SK-N-SH treated with all-trans-retinoic acid at 6 μM for 48 hours (cell line): ENCODE results near the gene NKX2-4.

ENCODE experiments used
- ATAC-seq: fragments of 200-7000 bp; cut with Tn5 transposase; 3 replicates; pipeline ENCODE4 v1.9.1; 2020; ENCODE audit warnings: mild to moderate bottlenecking, moderate library complexity
- ARNTL ChIP-seq: fragments of 450-650 bp; formaldehyde crosslinking; IDR thresholded peaks from 2 replicates; pipeline ENCODE4 v1.5.0; 2020; ENCODE audit warnings: low read depth, mild to moderate bottlenecking, moderate library complexity, borderline replicate concordance
- BACH2 ChIP-seq: fragments of 250-450 bp; sonication (Bioruptor Pico); IDR thresholded peaks from 2 replicates; pipeline ENCODE4 v1.9.0; 2021; ENCODE audit warnings: mild to moderate bottlenecking, borderline replicate concordance
- ESRRG ChIP-seq: fragments of 250-450 bp; sonication (Bioruptor Pico); IDR thresholded peaks from 2 replicates; pipeline ENCODE4 v1.6.1; 2021; ENCODE audit warnings: mild to moderate bottlenecking
- GLIS3 ChIP-seq: fragments of 250-450 bp; sonication (Bioruptor Pico); IDR thresholded peaks from 2 replicates; pipeline ENCODE4 v1.5.0; 2020; ENCODE audit warnings: mild to moderate bottlenecking, moderate library complexity
- OSR1 ChIP-seq: fragments of 250-450 bp; sonication (Bioruptor Pico); IDR thresholded peaks from 2 replicates; pipeline ENCODE4 v1.8.0; 2022; ENCODE audit warnings: moderate library complexity, mild to moderate bottlenecking, inconsistent platforms
- PPARA ChIP-seq: fragments of 250-450 bp; sonication (Bioruptor Pico); IDR thresholded peaks from 2 replicates; pipeline ENCODE4 v1.5.0; 2020; ENCODE audit warnings: mild to moderate bottlenecking, borderline replicate concordance
- RARB ChIP-seq: fragments of 250-450 bp; sonication (Bioruptor Pico); IDR thresholded peaks from 2 replicates; pipeline ENCODE4 v1.8.0; 2021; ENCODE audit warnings: mild to moderate bottlenecking, moderate library complexity
- TCF4 ChIP-seq: fragments of 250-450 bp; sonication (Bioruptor Pico); IDR thresholded peaks from 2 replicates; pipeline ENCODE4 v1.8.0; 2021; ENCODE audit warnings: mild to moderate bottlenecking, moderate library complexity, borderline replicate concordance
- ZC3H10 ChIP-seq: fragments of 250-450 bp; sonication (Bioruptor Pico); IDR thresholded peaks from 2 replicates; pipeline ENCODE4 v1.5.1; 2021; ENCODE audit warnings: mild to moderate bottlenecking, moderate library complexity
- ZFP3 ChIP-seq: fragments of 250-450 bp; sonication (Bioruptor Pico); IDR thresholded peaks from 2 replicates; pipeline ENCODE4 v1.5.0; 2020; ENCODE audit warnings: mild to moderate bottlenecking, moderate library complexity
- ZFP30 ChIP-seq: fragments of 450-650 bp; formaldehyde crosslinking; IDR thresholded peaks from 2 replicates; pipeline ENCODE4 v1.5.0; 2022; ENCODE audit warnings: mild to moderate bottlenecking, moderate library complexity
- ZNF565 ChIP-seq: fragments of 450-650 bp; formaldehyde crosslinking; conservative IDR thresholded peaks from 2 replicates; pipeline ENCODE4 v1.5.0; 2020; ENCODE audit warnings: low read depth, mild to moderate bottlenecking, moderate library complexity
- ZNF70 ChIP-seq: fragments of 450-650 bp; formaldehyde crosslinking; IDR thresholded peaks from 2 replicates; pipeline ENCODE4 v1.5.0; 2020; ENCODE audit warnings: mild to moderate bottlenecking, moderate library complexity
- ZNF8 ChIP-seq: fragments of 450-650 bp; formaldehyde crosslinking; IDR thresholded peaks from 2 replicates; pipeline ENCODE4 v1.5.0; 2020; ENCODE audit warnings: mild to moderate bottlenecking, moderate library complexity
- TF ChIP-seq, protein P1 (sequence below): fragments of 250-450 bp; sonication (Bioruptor Pico); IDR thresholded peaks from 2 replicates; pipeline ENCODE4 v1.5.0; 2020; ENCODE audit warnings: mild to moderate bottlenecking, moderate library complexity
- TF ChIP-seq, protein P2 (sequence below): fragments of 250-450 bp; sonication (Bioruptor Pico); IDR thresholded peaks from 2 replicates; pipeline ENCODE4 v1.5.1; 2020; ENCODE audit warnings: low read depth, mild to moderate bottlenecking, moderate library complexity

The NKX2-4 gene

DNA sequence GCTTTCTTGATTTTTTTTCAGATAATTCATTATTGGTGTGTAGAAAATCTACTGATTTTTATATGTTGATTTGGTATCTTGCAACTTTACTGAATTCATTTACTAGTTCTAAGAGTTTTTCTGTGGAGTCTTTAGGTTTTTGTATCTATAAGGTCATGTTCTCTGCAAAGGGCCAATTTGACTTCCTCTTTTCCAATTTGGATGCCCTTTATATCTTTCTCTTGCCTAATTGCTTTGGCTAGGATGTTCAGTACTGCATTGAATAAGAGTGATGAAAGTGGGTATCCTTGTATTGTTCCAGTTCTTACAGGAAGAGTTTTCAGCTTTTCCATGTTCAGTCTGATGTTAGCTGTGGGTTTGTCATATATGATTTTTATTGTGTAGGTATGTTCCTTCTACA, 14.4 kb upstream of the NKX2-4 start (continued):
- TF ChIP-seq, protein P1, sequence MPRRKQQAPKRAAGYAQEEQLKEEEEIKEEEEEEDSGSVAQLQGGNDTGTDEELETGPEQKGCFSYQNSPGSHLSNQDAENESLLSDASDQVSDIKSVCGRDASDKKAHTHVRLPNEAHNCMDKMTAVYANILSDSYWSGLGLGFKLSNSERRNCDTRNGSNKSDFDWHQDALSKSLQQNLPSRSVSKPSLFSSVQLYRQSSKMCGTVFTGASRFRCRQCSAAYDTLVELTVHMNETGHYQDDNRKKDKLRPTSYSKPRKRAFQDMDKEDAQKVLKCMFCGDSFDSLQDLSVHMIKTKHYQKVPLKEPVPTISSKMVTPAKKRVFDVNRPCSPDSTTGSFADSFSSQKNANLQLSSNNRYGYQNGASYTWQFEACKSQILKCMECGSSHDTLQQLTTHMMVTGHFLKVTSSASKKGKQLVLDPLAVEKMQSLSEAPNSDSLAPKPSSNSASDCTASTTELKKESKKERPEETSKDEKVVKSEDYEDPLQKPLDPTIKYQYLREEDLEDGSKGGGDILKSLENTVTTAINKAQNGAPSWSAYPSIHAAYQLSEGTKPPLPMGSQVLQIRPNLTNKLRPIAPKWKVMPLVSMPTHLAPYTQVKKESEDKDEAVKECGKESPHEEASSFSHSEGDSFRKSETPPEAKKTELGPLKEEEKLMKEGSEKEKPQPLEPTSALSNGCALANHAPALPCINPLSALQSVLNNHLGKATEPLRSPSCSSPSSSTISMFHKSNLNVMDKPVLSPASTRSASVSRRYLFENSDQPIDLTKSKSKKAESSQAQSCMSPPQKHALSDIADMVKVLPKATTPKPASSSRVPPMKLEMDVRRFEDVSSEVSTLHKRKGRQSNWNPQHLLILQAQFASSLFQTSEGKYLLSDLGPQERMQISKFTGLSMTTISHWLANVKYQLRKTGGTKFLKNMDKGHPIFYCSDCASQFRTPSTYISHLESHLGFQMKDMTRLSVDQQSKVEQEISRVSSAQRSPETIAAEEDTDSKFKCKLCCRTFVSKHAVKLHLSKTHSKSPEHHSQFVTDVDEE (CRISPR knock-in tag), result no peak
- no peak for TF ChIP-seq ZFP30 (CRISPR knock-in tag)

DNA sequence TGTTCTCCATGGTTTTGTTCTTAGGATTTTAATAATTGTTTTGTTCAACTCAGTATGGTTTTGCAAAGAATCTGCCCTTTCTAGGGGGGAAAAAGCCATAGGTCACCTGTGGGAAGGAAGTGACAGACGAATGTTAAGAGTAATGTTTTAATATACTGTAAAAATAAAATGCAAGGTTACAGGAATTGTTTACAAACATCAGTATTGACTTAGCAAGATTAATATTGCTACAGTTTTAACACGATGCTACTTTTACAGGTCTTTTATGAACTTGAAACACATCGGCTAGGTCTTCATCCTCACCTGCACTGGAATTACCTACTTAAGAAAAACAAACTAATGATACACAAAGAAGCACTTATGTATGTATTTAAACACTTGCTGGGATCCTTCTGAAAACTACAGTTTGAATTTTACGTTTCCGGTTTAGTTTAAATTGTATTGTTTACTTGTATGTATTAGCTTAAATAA, 1.7 kb upstream of the NKX2-4 start:
- ATAC-seq, result no peak
- TF ChIP-seq, protein P2, sequence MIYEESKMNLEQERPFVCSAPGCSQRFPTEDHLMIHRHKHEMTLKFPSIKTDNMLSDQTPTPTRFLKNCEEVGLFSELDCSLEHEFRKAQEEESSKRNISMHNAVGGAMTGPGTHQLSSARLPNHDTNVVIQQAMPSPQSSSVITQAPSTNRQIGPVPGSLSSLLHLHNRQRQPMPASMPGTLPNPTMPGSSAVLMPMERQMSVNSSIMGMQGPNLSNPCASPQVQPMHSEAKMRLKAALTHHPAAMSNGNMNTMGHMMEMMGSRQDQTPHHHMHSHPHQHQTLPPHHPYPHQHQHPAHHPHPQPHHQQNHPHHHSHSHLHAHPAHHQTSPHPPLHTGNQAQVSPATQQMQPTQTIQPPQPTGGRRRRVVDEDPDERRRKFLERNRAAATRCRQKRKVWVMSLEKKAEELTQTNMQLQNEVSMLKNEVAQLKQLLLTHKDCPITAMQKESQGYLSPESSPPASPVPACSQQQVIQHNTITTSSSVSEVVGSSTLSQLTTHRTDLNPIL (CRISPR knock-in tag), result no peak
- no peak for TF ChIP-seq ZC3H10
- TF ChIP-seq, protein P1 (CRISPR knock-in tag), result no peak
- TF ChIP-seq ZFP30 (CRISPR knock-in tag), result no peak

DNA sequence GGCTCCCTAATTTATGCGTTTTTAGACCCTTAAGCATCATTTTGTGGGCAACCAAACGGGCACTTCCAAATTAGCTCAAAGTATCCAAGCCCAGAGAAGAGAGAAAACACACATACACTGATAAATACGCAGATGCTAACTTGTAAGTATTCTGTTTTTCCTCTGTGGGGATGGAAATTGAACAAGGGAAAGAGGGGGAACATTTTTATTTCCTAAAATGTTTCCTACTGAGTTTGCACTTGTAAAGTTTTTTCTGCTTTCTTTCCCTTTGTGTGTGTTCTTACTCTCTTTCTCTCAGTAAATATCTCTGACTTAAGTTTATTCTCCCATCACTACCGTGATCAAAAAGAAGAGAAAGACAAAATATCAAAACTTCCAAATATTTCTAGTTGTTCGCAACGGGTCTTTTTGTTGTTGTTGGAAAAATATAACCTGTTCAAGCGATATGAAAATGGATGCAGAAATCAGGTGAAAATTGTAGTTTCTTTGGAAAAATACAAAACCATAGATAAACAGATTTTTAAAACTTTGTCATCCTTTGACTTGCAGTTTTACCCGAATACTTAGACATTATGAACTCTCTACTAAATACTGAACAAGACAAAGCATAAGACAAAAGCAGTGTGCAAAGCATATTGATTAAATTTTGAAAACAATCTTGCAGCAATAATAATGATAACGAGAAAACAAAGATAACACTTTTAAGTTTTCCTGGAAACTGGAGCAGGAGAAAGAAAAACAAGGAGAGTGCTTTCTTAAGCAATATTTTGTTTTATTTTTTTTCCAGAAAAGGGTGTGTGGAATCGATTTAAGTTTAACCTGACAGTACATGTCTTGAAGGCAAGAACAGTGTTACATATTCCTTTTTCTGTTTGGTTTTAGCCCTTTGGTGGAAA, 1.0 kb upstream of the NKX2-4 start:
- ATAC-seq, result no peak

DNA sequence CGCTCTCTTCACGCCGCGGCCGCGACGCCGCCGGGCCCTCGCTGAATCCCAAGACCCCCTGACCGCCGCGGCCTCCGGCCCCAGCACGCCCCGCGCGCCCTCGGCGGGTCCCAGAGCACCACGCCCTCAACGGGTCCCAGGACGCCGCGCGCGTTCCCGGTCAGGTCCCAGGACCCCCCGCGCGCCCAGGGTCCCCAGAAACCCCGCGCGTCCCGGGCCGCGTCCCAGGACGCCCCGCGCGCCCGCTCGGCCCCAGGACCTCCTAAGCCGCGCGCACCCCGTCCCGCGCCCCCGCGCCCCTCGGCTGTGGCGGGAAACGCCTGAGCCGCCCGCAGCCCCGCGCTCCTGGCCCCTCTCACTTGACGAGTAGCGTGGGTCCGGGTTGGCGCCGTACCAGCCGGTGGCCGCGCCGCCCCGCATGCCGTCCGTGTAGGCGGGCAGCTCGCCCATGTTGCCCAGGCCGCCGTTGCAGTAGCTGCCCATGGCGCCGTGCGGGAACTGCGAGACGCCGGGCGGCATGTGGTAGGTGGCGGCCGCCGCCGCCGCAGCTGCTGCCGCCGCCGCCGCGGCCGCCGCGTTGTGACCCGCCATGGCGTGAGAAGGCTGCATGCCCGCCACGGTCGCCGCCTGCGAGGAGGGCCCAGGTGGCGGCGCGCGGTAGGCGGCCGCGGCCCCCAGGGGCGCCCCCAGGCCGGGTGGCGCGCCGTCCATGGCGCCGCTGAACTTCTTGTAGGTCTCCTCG, 556 bp downstream of the NKX2-4 start:
- TF ChIP-seq GLIS3, result no peak
- TF ChIP-seq, protein P1 (CRISPR knock-in tag), result no peak
- no peak for TF ChIP-seq BACH2 (CRISPR knock-in tag)
- TF ChIP-seq ZFP3 (CRISPR knock-in tag), result no peak
- no peak for TF ChIP-seq TCF4
- TF ChIP-seq ESRRG (CRISPR knock-in tag), result no peak
- no peak for TF ChIP-seq PPARA (CRISPR knock-in tag)
- no peak for TF ChIP-seq OSR1 (CRISPR knock-in tag)
- TF ChIP-seq ZNF70 (CRISPR knock-in tag), result no peak
- no peak for TF ChIP-seq RARB (CRISPR knock-in tag)
- no peak for ATAC-seq

More for the DNA sequence above, 1.0 kb upstream of the NKX2-4 start:
- no peak for TF ChIP-seq ARNTL (CRISPR knock-in tag)
- no peak for TF ChIP-seq ZNF70 (CRISPR knock-in tag)
- TF ChIP-seq ZNF8 (CRISPR knock-in tag), result no peak
- TF ChIP-seq ZNF565, result no peak
